Measurements from ENCODE around the gene PHAF1. TPM values are rescaled to one million over a fixed set of nuclear protein-coding genes. Genes with fewer than 3 reads are reported as not detected.

The PHAF1 gene
- total and polyA plus RNA-seq, 2 of the 13 experiments (the other 11 are each of a cell fraction or from before 2014, with no cell fraction given): 48.3 to 174 TPM

DNA sequence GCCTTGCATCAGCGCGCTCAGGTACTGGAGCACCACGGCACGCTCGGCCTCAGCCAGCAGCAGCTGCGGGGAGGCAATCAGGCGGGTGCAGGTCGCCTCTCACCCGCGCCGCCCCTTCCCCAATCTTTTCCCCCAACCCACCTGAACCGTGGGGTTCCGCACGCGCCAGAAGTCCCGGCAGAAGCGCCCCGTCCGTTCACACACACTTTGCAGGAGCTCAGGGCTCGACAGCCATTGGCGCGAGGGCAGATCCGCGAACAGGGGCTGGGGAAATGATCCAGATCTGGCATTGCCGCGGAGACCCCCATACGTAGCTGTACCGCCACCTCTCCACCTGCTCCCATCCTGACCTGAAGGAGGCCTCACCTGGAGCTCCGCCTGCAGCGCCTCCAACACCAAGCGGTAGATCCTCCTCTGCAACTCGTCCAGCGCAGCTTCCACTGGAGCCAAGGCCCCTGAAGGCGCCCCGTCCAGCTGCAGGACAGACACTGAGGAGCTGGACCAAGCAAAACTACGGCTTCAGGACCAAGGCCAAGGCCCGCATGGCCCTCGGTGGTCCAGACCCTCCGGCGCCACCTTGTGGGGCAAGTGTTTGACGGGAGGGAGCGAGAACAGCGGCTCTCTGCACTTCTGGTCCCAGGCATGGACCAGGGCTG lies 75.4 kb downstream of the PHAF1 start (continued):
- TF ChIP-seq ZNF260 (CRISPR knock-in tag; IDR thresholded peaks at IDR 0.05; ENCODE audit: borderline replicate concordance, low read depth) (no peak), ARID2 (CRISPR knock-in tag; IDR thresholded peaks at IDR 0.05; ENCODE audit: borderline replicate concordance) (no peak), ZNF564 (CRISPR knock-in tag; IDR thresholded peaks at IDR 0.05) (no peak), HOXA3 (CRISPR knock-in tag; IDR thresholded peaks at IDR 0.05) (peak; percentile 91), TBP (CRISPR knock-in tag; IDR thresholded peaks at IDR 0.05) (no peak), ZNF775 (CRISPR knock-in tag; IDR thresholded peaks at IDR 0.05; ENCODE audit: borderline replicate concordance) (no peak), SOX5 (CRISPR knock-in tag; IDR thresholded peaks at IDR 0.05; ENCODE audit: borderline replicate concordance) (peak; percentile 62; the same call in 1 of the 2 replicates), ATRX (CRISPR knock-in tag; IDR thresholded peaks at IDR 0.05; ENCODE audit: borderline replicate concordance) (no peak), RCOR2 (CRISPR knock-in tag; IDR thresholded peaks at IDR 0.05) (peak; percentile 79; the same call in 1 of the 2 replicates), BRCA1 (CRISPR knock-in tag; IDR thresholded peaks at IDR 0.05) (no peak), AGO1 (IDR thresholded peaks at IDR 0.05; ENCODE audit: low read depth, low read length, poor library complexity, severe bottlenecking) (no peak), ZFP1 (CRISPR knock-in tag; IDR thresholded peaks at IDR 0.05) (peak; percentile 51; the same call in 1 of the 2 replicates), NCOA2 (CRISPR knock-in tag; IDR thresholded peaks at IDR 0.05) (peak; percentile 64; the same call in 1 of the 2 replicates), HNF4G (IDR thresholded peaks at IDR 0.05; ENCODE audit: borderline replicate concordance, low read depth, low read length) (no peak), HNF4G (CRISPR knock-in tag; IDR thresholded peaks at IDR 0.05; ENCODE audit: borderline replicate concordance, low read depth) (0 out of 2 replicates have a peak, but pooled peaks have one; percentile 29), ATF1 (CRISPR knock-in tag; IDR thresholded peaks at IDR 0.05) (no peak), SPEN (CRISPR knock-in tag; IDR thresholded peaks at IDR 0.05; ENCODE audit: low read depth) (peak; percentile 68; the same call in 1 of the 2 replicates), ZNF850 (CRISPR knock-in tag; conservative IDR thresholded peaks at IDR 0.05) (0 out of 2 replicates have a peak, but pooled peaks have one; percentile 33), ZNF441 (CRISPR knock-in tag; IDR thresholded peaks at IDR 0.05; ENCODE audit: borderline replicate concordance) (peak; percentile 72; the same call in 1 of the 2 replicates), GABPB1 (CRISPR knock-in tag; IDR thresholded peaks at IDR 0.05) (peak; percentile 71), RXRA (CRISPR knock-in tag; IDR thresholded peaks at IDR 0.05) (peak; percentile 79; the same call in 1 of the 2 replicates), KLF11 (CRISPR knock-in tag; IDR thresholded peaks at IDR 0.05) (peak; percentile 93; the same call in 1 of the 2 replicates), ZNF282 (IDR thresholded peaks at IDR 0.05; ENCODE audit: partially characterized antibody) (no peak)
- TF ChIP-seq, protein P1, sequence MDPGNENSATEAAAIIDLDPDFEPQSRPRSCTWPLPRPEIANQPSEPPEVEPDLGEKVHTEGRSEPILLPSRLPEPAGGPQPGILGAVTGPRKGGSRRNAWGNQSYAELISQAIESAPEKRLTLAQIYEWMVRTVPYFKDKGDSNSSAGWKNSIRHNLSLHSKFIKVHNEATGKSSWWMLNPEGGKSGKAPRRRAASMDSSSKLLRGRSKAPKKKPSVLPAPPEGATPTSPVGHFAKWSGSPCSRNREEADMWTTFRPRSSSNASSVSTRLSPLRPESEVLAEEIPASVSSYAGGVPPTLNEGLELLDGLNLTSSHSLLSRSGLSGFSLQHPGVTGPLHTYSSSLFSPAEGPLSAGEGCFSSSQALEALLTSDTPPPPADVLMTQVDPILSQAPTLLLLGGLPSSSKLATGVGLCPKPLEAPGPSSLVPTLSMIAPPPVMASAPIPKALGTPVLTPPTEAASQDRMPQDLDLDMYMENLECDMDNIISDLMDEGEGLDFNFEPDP (CRISPR knock-in tag; conservative IDR thresholded peaks at IDR 0.05): no peak
- TF ChIP-seq, protein P2, sequence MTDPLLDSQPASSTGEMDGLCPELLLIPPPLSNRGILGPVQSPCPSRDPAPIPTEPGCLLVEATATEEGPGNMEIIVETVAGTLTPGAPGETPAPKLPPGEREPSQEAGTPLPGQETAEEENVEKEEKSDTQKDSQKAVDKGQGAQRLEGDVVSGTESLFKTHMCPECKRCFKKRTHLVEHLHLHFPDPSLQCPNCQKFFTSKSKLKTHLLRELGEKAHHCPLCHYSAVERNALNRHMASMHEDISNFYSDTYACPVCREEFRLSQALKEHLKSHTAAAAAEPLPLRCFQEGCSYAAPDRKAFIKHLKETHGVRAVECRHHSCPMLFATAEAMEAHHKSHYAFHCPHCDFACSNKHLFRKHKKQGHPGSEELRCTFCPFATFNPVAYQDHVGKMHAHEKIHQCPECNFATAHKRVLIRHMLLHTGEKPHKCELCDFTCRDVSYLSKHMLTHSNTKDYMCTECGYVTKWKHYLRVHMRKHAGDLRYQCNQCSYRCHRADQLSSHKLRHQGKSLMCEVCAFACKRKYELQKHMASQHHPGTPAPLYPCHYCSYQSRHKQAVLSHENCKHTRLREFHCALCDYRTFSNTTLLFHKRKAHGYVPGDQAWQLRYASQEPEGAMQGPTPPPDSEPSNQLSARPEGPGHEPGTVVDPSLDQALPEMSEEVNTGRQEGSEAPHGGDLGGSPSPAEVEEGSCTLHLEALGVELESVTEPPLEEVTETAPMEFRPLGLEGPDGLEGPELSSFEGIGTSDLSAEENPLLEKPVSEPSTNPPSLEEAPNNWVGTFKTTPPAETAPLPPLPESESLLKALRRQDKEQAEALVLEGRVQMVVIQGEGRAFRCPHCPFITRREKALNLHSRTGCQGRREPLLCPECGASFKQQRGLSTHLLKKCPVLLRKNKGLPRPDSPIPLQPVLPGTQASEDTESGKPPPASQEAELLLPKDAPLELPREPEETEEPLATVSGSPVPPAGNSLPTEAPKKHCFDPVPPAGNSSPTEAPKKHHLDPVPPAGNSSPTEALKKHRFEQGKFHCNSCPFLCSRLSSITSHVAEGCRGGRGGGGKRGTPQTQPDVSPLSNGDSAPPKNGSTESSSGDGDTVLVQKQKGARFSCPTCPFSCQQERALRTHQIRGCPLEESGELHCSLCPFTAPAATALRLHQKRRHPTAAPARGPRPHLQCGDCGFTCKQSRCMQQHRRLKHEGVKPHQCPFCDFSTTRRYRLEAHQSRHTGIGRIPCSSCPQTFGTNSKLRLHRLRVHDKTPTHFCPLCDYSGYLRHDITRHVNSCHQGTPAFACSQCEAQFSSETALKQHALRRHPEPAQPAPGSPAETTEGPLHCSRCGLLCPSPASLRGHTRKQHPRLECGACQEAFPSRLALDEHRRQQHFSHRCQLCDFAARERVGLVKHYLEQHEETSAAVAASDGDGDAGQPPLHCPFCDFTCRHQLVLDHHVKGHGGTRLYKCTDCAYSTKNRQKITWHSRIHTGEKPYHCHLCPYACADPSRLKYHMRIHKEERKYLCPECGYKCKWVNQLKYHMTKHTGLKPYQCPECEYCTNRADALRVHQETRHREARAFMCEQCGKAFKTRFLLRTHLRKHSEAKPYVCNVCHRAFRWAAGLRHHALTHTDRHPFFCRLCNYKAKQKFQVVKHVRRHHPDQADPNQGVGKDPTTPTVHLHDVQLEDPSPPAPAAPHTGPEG (CRISPR knock-in tag; IDR thresholded peaks at IDR 0.05): peak; percentile 84; the same call in 1 of the 2 replicates

Data from HepG2 (cell line).